ENCODE results near the gene NCOA7.
"Not testable (repeated sequence)": the region's sequence is repeated elsewhere in the genome, so short reads cannot be mapped to it uniquely, and the experiment has no call there.

NCOA7 gene

GRCh38 chr6:125924169-125924568 lies 133.4 kb downstream of the NCOA7 start:
- DNase-seq (ENCODE audit: low read depth): no peak

- no peak for DNase-seq (ENCODE audit: low read depth)
Measured at GRCh38 chr6:125924697-125925358, 134.1 kb downstream of the NCOA7 start.

DNA sequence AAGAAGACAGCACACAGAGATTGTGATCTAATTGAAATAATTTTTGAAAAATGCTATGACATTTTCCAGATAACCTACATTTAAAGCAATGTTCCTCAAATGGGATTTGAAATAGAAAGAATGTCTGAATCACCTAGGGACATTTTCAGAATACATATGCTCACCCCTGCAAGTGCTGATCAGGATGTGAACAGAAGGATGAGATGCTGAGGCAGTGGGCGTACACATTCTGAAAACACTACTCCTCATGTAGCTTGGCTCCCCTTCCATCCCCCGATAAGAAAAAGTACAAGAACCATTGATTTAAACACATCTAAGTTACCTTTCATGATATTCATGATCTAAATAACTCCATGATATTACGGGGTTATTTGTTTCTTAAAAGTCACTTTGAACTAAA lies 136.0 kb downstream of the NCOA7 start:
- no peak for DNase-seq (ENCODE audit: low read depth)

GRCh38 chr6:125927761-125928160 lies 137.0 kb downstream of the NCOA7 start:
- DNase-seq (ENCODE audit: low read depth): no peak

- DNase-seq (ENCODE audit: low read depth): no peak
Measured at GRCh38 chr6:125930765-125931418, 140.1 kb downstream of the NCOA7 start.

- no peak for DNase-seq (ENCODE audit: low read depth)
Measured at GRCh38 chr6:125931733-125932450, 141.1 kb downstream of the NCOA7 start.

DNA sequence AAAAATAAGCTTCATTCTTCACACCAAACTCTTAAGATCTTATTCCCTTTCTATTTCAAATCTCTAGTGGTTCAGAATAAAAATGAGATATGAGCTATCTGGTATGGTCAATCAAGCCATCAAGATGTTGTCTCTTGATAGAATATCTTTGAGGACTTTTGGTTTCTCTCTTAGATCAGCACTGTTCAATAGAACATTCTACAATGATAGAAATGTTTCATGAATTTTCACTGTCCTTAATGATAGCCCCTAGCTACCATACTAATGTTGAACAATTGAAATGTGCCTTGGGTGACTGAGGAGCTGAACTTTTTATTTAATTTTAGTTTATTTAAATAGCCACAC lies 141.7 kb downstream of the NCOA7 start:
- no peak for DNase-seq (ENCODE audit: low read depth)

- DNase-seq (ENCODE audit: low read depth): not testable (repeated sequence)
Measured at GRCh38 chr6:125935520-125935919, 144.8 kb downstream of the NCOA7 start.

DNA sequence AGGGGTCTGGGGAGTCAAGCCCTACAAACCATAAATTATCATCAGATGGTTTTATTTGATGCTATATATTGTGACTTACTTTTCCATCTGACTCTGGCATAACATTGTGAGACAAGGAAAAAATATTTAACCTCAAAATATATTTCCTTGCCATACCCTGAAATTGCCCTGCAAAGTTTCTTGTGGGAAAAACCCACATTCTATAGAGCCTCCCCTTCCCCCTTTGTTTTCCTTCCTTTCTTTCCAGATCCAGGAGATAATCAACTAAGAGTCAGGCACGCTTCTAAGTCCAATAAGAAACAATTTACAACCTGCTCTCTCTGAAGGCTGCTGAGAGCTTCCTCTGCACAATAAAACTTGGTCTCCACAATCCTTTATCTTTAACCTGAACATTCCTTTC lies 148.3 kb downstream of the NCOA7 start:
- DNase-seq (ENCODE audit: low read depth): no peak

GRCh38 chr6:125939791-125940190 lies 149.0 kb downstream of the NCOA7 start:
- no peak for DNase-seq (ENCODE audit: low read depth)

DNA sequence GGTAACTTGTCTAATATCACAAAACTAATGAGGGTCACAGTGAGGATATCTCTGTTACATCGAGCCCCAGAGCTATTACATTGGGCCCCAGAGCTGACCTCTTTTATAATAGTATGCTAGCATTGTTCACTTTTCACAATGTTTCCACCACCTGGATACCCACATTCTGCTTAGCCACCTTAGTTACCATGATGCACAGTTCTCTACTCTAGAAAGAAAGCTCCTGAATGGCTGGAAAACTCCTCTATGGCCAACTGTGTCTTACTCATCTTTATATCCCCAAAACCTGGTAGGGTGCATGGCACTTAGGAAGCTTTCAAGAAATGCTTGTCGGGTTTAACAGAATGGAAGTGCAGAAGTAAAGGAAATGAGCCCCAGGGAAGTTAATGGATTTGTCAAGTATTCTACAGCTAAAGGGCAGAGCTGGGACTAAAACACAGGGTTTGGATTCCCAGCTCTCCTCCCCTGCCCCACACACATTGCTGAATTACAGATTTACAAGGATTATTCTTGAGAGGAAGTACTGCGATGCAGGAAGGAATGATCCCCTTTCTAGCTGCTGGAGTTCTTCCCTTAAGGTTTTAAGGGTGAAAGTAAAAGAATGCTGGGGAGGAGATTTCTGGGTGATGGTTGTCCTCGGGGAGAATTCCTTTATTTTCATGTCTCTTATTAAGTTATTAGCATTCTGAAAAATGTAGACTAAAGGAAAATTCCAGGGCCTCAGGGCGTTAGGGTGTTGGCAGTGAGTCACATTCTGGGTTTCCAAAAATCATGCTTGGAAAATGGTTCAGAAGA lies 149.7 kb downstream of the NCOA7 start:
- no peak for DNase-seq (ENCODE audit: low read depth)

DNA sequence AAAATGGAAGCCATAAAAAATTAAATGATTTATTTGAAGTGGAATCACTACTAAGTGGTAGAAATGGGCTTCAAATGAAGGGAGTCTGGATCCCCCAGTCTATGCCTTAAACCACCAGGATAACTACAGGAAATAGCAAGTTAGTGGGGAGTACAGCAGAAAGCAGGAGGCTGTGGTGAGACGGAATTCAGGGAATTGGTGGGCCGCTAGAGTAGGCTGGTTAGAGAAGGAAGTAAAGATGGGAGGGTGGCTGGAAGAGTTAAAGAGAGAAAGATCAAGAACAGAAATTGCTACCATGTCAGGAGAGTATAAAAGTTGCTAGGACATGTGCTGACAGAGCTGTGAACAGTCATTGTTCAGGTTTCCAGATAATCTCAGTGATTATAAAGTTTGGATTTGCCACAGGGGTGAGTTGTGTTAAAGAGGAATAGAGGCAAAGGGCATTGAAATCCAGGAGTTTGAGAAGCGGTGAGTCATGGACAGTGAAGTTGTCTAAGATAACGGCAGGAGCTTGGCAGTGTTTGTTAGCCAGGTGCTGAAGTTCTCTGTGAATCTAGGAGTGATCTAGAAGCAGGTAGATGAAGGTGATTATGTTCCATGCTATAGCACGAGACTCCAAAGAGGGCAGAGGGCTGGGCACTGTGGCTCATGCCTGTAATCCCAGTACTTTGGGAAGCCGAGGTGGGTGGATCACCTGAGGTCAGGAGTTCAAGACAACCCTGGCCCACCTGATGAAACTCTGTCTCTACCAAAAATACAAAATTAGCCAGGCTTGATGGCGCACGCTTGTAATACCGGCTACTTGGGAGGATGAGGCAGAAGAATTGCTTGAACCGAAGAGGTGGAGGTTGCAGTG lies 152.1 kb downstream of the NCOA7 start:
- DNase-seq (ENCODE audit: low read depth): no peak

GRCh38 chr6:125943528-125944433 lies 153.0 kb downstream of the NCOA7 start:
- no peak for DNase-seq (ENCODE audit: low read depth)

GRCh38 chr6:125944434-125944816 lies 153.7 kb downstream of the NCOA7 start:
- DNase-seq (ENCODE audit: low read depth): no peak

GRCh38 chr6:125944896-125945295 lies 154.1 kb downstream of the NCOA7 start:
- no peak for DNase-seq (ENCODE audit: low read depth)

DNA sequence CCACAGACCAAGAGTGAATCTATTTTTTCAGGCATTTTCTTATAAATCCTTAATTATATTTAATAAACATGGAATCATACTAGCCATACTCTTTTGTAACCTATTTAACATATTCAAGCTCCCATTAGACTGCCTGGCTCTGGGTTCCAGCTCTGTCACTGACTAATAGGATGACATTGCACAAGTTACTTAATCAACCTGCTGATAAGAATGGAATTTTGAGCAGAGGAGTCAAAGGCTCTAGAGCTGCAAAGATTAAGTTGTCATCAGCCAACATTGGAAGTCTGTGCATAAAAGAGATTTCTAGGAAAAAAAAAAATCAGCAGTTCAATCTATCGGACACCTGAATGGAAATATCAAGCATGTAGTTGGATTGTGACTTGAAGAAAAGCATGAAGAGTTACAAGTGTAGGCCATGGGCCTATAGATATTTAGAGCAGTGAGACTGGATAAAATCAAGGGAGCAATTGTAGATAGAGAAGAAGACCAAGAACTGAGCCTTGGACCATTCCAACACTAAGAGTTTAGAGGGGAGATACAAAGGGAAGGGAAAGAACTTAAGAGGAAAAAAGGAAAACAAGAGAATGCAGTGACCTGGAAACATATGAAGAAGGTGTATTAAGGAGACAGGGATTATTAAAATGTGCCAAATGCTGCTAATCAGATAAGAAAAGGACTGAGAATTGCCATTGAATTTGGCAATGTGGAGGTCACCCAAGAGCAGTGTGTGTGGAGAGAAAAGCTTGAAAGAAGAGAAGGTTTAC lies 154.8 kb downstream of the NCOA7 start:
- no peak for DNase-seq (ENCODE audit: low read depth)

DNA sequence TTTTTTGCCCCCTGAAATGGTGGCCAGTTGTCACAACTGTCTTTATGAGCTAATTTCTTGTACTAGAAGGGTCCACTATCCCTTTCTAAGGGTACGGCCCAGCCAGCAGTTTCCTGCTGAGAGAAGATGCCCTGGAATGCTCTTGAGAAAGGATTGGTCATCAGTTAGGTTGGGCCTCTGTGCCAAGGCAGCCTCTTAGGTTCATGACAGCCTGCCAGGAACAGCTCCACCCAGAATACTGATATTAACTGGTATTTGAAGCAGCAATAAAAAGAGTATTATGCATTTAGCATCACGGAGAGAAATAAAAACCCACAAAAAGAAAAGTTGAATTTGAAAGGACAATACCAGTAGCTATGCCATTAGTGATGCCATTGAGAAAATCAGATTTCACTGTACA lies 156.9 kb downstream of the NCOA7 start:
- DNase-seq (ENCODE audit: low read depth): no peak

DNA sequence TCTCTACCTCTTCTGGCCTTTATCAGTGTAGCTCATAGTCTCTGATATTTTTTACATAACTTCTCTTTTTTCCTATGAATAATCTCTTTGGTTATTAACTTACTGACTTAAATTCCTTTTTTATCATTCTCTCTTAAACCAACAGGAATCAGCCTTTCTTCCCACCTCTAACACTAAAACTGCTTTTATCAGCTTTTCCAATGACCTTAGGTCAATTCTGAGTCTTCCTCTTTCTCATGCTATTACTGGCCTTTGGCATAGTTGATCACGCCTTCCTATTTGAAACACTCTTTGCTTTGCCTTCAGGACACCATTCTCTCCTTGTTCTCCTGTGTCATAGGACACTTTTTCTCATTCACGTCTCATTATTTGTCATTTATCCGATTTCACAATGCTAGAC lies 157.7 kb downstream of the NCOA7 start:
- DNase-seq (ENCODE audit: low read depth): no peak

DNA sequence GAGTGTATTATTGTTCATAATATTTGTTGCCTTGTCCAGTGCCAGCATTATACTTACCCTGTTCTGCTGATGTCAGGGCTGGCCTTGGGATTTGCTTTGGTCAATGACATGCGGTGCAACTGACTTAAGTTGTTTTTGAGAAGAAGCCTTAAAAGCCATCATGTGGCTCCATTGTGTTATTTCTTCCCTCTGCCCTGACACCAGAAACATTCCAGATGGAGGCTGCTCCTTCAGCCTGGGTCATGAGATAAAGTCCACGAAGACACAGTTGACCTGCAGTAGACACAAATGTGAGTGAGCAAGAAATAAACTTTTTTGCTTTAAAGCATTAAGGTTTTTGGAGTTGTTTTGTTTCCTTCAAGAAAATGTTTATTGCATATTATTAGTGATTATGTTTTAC lies 158.3 kb downstream of the NCOA7 start:
- DNase-seq (ENCODE audit: low read depth): no peak

GRCh38 chr6:125950293-125950692 lies 159.5 kb downstream of the NCOA7 start:
- no peak for DNase-seq (ENCODE audit: low read depth)
